OCI-LY1 (cell line): ENCODE results near the gene ARHGEF16.

Source experiments
- EZH2 ChIP-seq: fragments of 200-600 bp; sonication (generic), shearing (Covaris generic); IDR thresholded peaks from 2 replicates; pipeline ENCODE4 v1.8.0; 2017; ENCODE audit warnings: borderline replicate concordance, mixed run types, mild to moderate bottlenecking, antibody characterized with exemption, low read length, moderate library complexity, mixed read lengths
- TF ChIP-seq, protein P1 (sequence below): fragments of 200-600 bp; sonication (generic), shearing (Covaris generic); IDR thresholded peaks from 2 replicates; pipeline ENCODE4 v1.5.1; 2017; ENCODE audit warnings: mild to moderate bottlenecking, antibody characterized with exemption, low read length, moderate library complexity, mixed read lengths

DNA sequence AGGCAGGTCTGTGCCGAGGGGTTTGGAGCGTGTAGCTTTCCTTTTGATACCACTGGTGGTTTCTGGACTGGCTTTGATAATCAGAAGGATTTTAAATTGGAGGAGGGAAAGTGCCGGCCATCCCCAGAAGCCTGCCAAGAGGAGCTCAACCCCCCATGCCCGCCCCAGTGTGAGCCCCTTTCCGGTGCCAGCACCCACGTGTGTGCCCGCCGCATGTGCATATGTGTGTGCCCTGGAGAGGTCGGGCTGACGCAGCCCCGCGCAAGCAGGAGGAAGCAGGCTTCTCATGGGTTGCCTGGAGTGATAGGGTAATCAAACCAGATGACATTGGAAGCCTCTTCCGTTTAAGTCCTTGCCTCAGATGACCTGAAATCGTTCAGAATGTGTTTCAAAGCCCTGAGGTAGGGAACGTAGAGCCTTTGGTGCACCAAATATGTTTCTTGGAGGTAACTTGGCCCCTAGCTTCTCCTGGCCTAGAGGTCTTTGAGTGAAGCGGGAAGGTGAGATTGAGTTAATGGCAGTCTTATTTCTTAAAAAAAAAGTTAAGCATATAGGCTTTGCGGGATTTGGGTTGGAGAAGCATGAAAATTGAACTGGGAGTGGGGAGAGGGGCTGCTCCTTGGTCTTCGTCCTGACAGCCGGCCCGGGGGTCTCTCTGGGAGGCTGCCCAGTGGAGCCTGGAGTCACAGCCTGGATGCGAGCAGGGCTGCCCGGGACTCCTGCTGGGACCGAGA lies 34.1 kb upstream of the ARHGEF16 start:
- no peak for TF ChIP-seq EZH2
- TF ChIP-seq, protein P1, sequence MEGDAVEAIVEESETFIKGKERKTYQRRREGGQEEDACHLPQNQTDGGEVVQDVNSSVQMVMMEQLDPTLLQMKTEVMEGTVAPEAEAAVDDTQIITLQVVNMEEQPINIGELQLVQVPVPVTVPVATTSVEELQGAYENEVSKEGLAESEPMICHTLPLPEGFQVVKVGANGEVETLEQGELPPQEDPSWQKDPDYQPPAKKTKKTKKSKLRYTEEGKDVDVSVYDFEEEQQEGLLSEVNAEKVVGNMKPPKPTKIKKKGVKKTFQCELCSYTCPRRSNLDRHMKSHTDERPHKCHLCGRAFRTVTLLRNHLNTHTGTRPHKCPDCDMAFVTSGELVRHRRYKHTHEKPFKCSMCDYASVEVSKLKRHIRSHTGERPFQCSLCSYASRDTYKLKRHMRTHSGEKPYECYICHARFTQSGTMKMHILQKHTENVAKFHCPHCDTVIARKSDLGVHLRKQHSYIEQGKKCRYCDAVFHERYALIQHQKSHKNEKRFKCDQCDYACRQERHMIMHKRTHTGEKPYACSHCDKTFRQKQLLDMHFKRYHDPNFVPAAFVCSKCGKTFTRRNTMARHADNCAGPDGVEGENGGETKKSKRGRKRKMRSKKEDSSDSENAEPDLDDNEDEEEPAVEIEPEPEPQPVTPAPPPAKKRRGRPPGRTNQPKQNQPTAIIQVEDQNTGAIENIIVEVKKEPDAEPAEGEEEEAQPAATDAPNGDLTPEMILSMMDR = no peak
